ENCODE data around the gene HSPA1B. TPM values are rescaled to one million over a fixed set of nuclear protein-coding genes. Genes with fewer than 3 reads are reported as not detected.
A peak's percentile ranks its signal among the peaks of the same experiment; 100 is the strongest.
"Not testable (repeated sequence)": the region's sequence is repeated elsewhere in the genome, so short reads cannot be mapped to it uniquely, and the experiment has no call there.

The HSPA1B gene
- total RNA-seq = 48.7 and 575 TPM in 2 replicates

GRCh38 chr6:31827286-31828079 lies at the start of gene HSPA1B:
HSPA1B (plus strand) TSS chr6:31827738; CDS start chr6:31827951, 213 bp downstream.
- DNase-seq (ENCODE audit: low read depth, low spot score) = peak; percentile 99

GRCh38 chr6:31778193-31778592 lies 49.3 kb upstream of the HSPA1B start:
- no peak for DNase-seq (ENCODE audit: low read depth, low spot score)

GRCh38 chr6:31778999-31779885 lies 48.3 kb upstream of the HSPA1B start:
- no peak for DNase-seq (ENCODE audit: low read depth, low spot score)

- no peak for DNase-seq (ENCODE audit: low read depth, low spot score)
These were observed 47.6 kb upstream of the HSPA1B start for GRCh38 chr6:31779908-31780307.

GRCh38 chr6:31780507-31781243 lies 46.9 kb upstream of the HSPA1B start:
- no peak for DNase-seq (ENCODE audit: low read depth, low spot score)

GRCh38 chr6:31781244-31782125 lies 46.1 kb upstream of the HSPA1B start:
- no peak for DNase-seq (ENCODE audit: low read depth, low spot score)

GRCh38 chr6:31782126-31782855 lies 45.2 kb upstream of the HSPA1B start:
- DNase-seq (ENCODE audit: low read depth, low spot score) = no peak

GRCh38 chr6:31784098-31784925 lies 43.2 kb upstream of the HSPA1B start:
- DNase-seq (ENCODE audit: low read depth, low spot score) = no peak

GRCh38 chr6:31785475-31785874 lies 42.1 kb upstream of the HSPA1B start:
- no peak for DNase-seq (ENCODE audit: low read depth, low spot score)

- no peak for DNase-seq (ENCODE audit: low read depth, low spot score)
These were observed 36.0 kb upstream of the HSPA1B start for GRCh38 chr6:31791324-31792089.

GRCh38 chr6:31792090-31792374 lies 35.5 kb upstream of the HSPA1B start:
- no peak for DNase-seq (ENCODE audit: low read depth, low spot score)

GRCh38 chr6:31792761-31793171 lies 34.8 kb upstream of the HSPA1B start:
- no peak for DNase-seq (ENCODE audit: low read depth, low spot score)

- not testable (repeated sequence) for DNase-seq (ENCODE audit: low read depth, low spot score)
These were observed 33.7 kb upstream of the HSPA1B start for GRCh38 chr6:31793927-31794245.

- DNase-seq (ENCODE audit: low read depth, low spot score) = no peak
These were observed 33.2 kb upstream of the HSPA1B start for GRCh38 chr6:31794294-31794865.

- DNase-seq (ENCODE audit: low read depth, low spot score) = no peak
These were observed 32.5 kb upstream of the HSPA1B start for GRCh38 chr6:31794866-31795615.

- peak; percentile 54 for DNase-seq (ENCODE audit: low read depth, low spot score)
These were observed 31.8 kb upstream of the HSPA1B start, which contains the start of gene VARS1 for GRCh38 chr6:31795616-31796298. VARS1 (minus strand) TSS chr6:31795752; CDS start chr6:31795217, 535 bp downstream.

GRCh38 chr6:31796993-31797385 lies 30.5 kb upstream of the HSPA1B start:
- DNase-seq (ENCODE audit: low read depth, low spot score) = no peak

Measured in pulmonary artery endothelial cell (primary cell).